Endothelial cell of umbilical vein (primary cell): ENCODE measurements around the gene RPP25L.

Experiments used
- EZH2 ChIP-seq: IDR thresholded peaks from 2 replicates; pipeline ENCODE4 v1.6.1; 2012; ENCODE audit warnings: borderline replicate concordance, low read depth, mild to moderate bottlenecking, moderate library complexity, low read length, inconsistent platforms; ENCODE audit not compliant: severe bottlenecking
- POLR2A ChIP-seq: IDR thresholded peaks from 2 replicates; pipeline ENCODE4 v1.6.1; 2012; ENCODE audit warnings: low read depth, mild to moderate bottlenecking, control low read depth, low read length
- POLR2AphosphoS5 ChIP-seq: IDR thresholded peaks from 2 replicates; pipeline ENCODE4 v1.6.1; 2012; ENCODE audit warnings: low read depth, mild to moderate bottlenecking, control low read depth, low read length, moderate library complexity; ENCODE audit not compliant: insufficient read depth
- TF ChIP-seq, protein P1 (sequence below), 2 donors: IDR thresholded peaks; 1 replicate in 1 of 2; 2 replicates in 1 of 2; pipeline ENCODE4 v1.5.1; 2011; ENCODE audit warnings: low read length in 2 of 2, mild to moderate bottlenecking in 2 of 2, moderate library complexity in 2 of 2, control low read depth in 1 of 2, inconsistent platforms in 1 of 2, low read depth in 1 of 2; ENCODE audit not compliant: insufficient read depth in 1 of 2; ENCODE audit errors: extremely low read depth in 1 of 2
- TF ChIP-seq, protein P2 (sequence below): IDR thresholded peaks from 2 replicates; pipeline ENCODE4 v1.6.1; 2011; ENCODE audit not compliant: insufficient read depth, insufficient read length

DNA sequence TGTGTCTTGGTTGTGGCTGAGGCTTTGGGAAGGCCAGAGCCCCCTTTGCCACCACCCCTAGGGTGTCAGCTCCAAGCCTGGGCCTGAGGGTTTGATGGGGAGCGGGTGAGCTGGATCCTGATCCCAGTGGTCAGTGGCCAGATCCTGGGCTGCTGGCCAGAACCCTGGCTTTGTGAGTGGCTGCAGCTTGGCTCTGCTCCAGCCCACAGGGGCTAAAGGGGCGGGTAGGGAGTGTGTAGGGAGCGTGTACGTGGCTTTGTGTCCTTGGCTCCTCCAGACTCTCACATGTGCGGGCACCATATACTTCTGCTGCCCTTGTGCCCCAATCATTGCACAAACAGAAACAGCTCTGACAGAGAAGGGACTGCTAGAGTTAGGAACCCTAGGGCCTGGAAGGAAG, 38.9 kb upstream of the RPP25L start:
- TF ChIP-seq POLR2AphosphoS5 (no peak), POLR2A (no peak), EZH2 (no peak)
- TF ChIP-seq, protein P1, sequence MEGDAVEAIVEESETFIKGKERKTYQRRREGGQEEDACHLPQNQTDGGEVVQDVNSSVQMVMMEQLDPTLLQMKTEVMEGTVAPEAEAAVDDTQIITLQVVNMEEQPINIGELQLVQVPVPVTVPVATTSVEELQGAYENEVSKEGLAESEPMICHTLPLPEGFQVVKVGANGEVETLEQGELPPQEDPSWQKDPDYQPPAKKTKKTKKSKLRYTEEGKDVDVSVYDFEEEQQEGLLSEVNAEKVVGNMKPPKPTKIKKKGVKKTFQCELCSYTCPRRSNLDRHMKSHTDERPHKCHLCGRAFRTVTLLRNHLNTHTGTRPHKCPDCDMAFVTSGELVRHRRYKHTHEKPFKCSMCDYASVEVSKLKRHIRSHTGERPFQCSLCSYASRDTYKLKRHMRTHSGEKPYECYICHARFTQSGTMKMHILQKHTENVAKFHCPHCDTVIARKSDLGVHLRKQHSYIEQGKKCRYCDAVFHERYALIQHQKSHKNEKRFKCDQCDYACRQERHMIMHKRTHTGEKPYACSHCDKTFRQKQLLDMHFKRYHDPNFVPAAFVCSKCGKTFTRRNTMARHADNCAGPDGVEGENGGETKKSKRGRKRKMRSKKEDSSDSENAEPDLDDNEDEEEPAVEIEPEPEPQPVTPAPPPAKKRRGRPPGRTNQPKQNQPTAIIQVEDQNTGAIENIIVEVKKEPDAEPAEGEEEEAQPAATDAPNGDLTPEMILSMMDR (IDR thresholded peaks at IDR 0.05; ENCODE audit: extremely low read depth in 1 of 2, insufficient read depth in 1 of 2, low read depth in 1 of 2, low read length in 2 of 2), result no peak
- TF ChIP-seq, protein P2, sequence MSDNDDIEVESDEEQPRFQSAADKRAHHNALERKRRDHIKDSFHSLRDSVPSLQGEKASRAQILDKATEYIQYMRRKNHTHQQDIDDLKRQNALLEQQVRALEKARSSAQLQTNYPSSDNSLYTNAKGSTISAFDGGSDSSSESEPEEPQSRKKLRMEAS, result no peak
